ENCODE data around the gene TMEM61. TPM values are rescaled to one million over a fixed set of nuclear protein-coding genes. Genes with fewer than 3 reads are reported as not detected.
"Not testable (repeated sequence)": the region's sequence is repeated elsewhere in the genome, so short reads cannot be mapped to it uniquely, and the experiment has no call there.

Gene TMEM61
- total RNA-seq, 1 experiment from 2014 or later, result 0.95 TPM

- BruUV-seq (replicated peaks), result no TSS peak
- Histone ChIP-seq H3K9me3 (ENCODE audit: low read length) (no peaks in the 10 kb centered on the region), H3K4me2 (ENCODE audit: low read length) (peak overlapping the region; percentile 37; the same call in 1 of the 2 replicates), H4K20me1 (ENCODE audit: low read length) (no peaks in the 10 kb centered on the region), H3K4me1 (ENCODE audit: insufficient read depth, low read length) (peaks cover 25% of the 10 kb centered on the region), H3F3A (ENCODE audit: low read length, unreplicated experiment) (no peaks in the 10 kb centered on the region), H3K27me3 (ENCODE audit: low read length) (no peaks in the 10 kb centered on the region), H2AFZ (ENCODE audit: low read length) (no peak overlapping the region), H3K36me3 (ENCODE audit: low read depth, low read length) (no peaks in the 10 kb centered on the region), H3K9ac (ENCODE audit: low read length) (no peak overlapping the region), H3K79me2 (ENCODE audit: low read length) (no peaks in the 10 kb centered on the region), H3K4me3 (ENCODE audit: low read length) (no peak overlapping the region), H3K9me2 (replicated peaks; ENCODE audit: low read length) (no peaks in the 10 kb centered on the region), H3K27ac (ENCODE audit: low read length) (peak overlapping the region; percentile 55)
- CTCF ChIA-PET, result interaction anchor here (0.6 to 0.7 kb wide), 4 partner anchors 49 to 263 kb away, joined by 4 to 9 read pairs (median 6); no protein-coding TSS in a partner anchor
- peak; percentile 97 for ATAC-seq
- intact Hi-C loops (cut with micrococcal nuclease), result loop anchor here (1.0 kb wide), 1 partner anchor 53 kb away; no protein-coding TSS in a partner anchor
- TF ChIP-seq EZH2phosphoT487 (IDR thresholded peaks at IDR 0.05; ENCODE audit: borderline replicate concordance, low read length), result no peak
- TF ChIP-seq EZH2 (IDR thresholded peaks at IDR 0.05; ENCODE audit: low read length, unreplicated experiment), result no peak
- TF ChIP-seq CTCF (conservative IDR thresholded peaks at IDR 0.05; ENCODE audit: low read depth, low read length), result no peak
- peak; percentile 89 for DNase-seq
- POLR2A ChIA-PET (ENCODE audit: unreplicated experiment), result interaction anchor here (0.7 kb wide), 1 partner anchor 10 kb away, joined by 7 read pairs; no protein-coding TSS in a partner anchor
Measured at GRCh38 chr1:54934869-54935268, 45.6 kb upstream of the TMEM61 start.

- H3K9ac ChIP-seq (ENCODE audit: low read length), result no peak overlapping the region
- peaks cover 31% of the 10 kb centered on the region for H3K4me1 ChIP-seq (ENCODE audit: insufficient read depth, low read length)
- POLR2A ChIA-PET (ENCODE audit: unreplicated experiment), result no interaction called here
- no peaks in the 10 kb centered on the region for H3F3A ChIP-seq (ENCODE audit: low read length, unreplicated experiment)
- no peak overlapping the region for H3K4me3 ChIP-seq (ENCODE audit: low read length)
- intact Hi-C loops (cut with micrococcal nuclease), result no loop called here
- no peak overlapping the region for H3K27ac ChIP-seq (ENCODE audit: low read length)
- H3K36me3 ChIP-seq (ENCODE audit: low read depth, low read length), result no peaks in the 10 kb centered on the region
- H4K20me1 ChIP-seq (ENCODE audit: low read length), result no peaks in the 10 kb centered on the region
- no peaks in the 10 kb centered on the region for H3K27me3 ChIP-seq (ENCODE audit: low read length)
- no TSS peak for BruUV-seq (replicated peaks)
- DNase-seq, result no peak
- H3K9me2 ChIP-seq (replicated peaks; ENCODE audit: low read length), result no peaks in the 10 kb centered on the region
- ATAC-seq, result no peak
- CTCF ChIA-PET, result no interaction called here
- H3K79me2 ChIP-seq (ENCODE audit: low read length), result no peaks in the 10 kb centered on the region
- no peak overlapping the region for H3K4me2 ChIP-seq (ENCODE audit: low read length)
- TF ChIP-seq EZH2phosphoT487 (IDR thresholded peaks at IDR 0.05; ENCODE audit: borderline replicate concordance, low read length) (no peak), EZH2 (IDR thresholded peaks at IDR 0.05; ENCODE audit: low read length, unreplicated experiment) (no peak), CTCF (conservative IDR thresholded peaks at IDR 0.05; ENCODE audit: low read depth, low read length) (no peak)
- H2AFZ ChIP-seq (ENCODE audit: low read length), result no peak overlapping the region
- no peaks in the 10 kb centered on the region for H3K9me3 ChIP-seq (ENCODE audit: low read length)
Measured at GRCh38 chr1:54936791-54937190, 43.6 kb upstream of the TMEM61 start.

- intact Hi-C loops (cut with micrococcal nuclease), result no loop called here
- Histone ChIP-seq H3K27me3 (ENCODE audit: low read length) (no peaks in the 10 kb centered on the region), H3K79me2 (ENCODE audit: low read length) (no peaks in the 10 kb centered on the region), H2AFZ (ENCODE audit: low read length) (peak overlapping the region; percentile 27; the same call in 1 of the 2 replicates), H3K27ac (ENCODE audit: low read length) (no peak overlapping the region), H3K9me2 (replicated peaks; ENCODE audit: low read length) (no peaks in the 10 kb centered on the region), H3K36me3 (ENCODE audit: low read depth, low read length) (no peaks in the 10 kb centered on the region), H3K4me3 (ENCODE audit: low read length) (no peak overlapping the region), H3F3A (ENCODE audit: low read length, unreplicated experiment) (no peaks in the 10 kb centered on the region), H3K4me2 (ENCODE audit: low read length) (0 out of 2 replicates have a peak overlapping the region, but pooled peaks have one; percentile 3), H3K9me3 (ENCODE audit: low read length) (no peaks in the 10 kb centered on the region), H4K20me1 (ENCODE audit: low read length) (no peaks in the 10 kb centered on the region), H3K9ac (ENCODE audit: low read length) (no peak overlapping the region), H3K4me1 (ENCODE audit: insufficient read depth, low read length) (peaks cover 31% of the 10 kb centered on the region)
- ChIA-PET POLR2A (ENCODE audit: unreplicated experiment) (no interaction called here), CTCF (no interaction called here)
- DNase-seq (peak; percentile 48), ATAC-seq (no peak)
- BruUV-seq (replicated peaks), result no TSS peak
- no peak for TF ChIP-seq EZH2 (IDR thresholded peaks at IDR 0.05; ENCODE audit: low read length, unreplicated experiment)
- no peak for TF ChIP-seq EZH2phosphoT487 (IDR thresholded peaks at IDR 0.05; ENCODE audit: borderline replicate concordance, low read length)
- no peak for TF ChIP-seq CTCF (conservative IDR thresholded peaks at IDR 0.05; ENCODE audit: low read depth, low read length)
Measured at GRCh38 chr1:54937469-54937868, 43.0 kb upstream of the TMEM61 start.

- H3K4me3 ChIP-seq (ENCODE audit: low read length); H3K9me3 ChIP-seq (ENCODE audit: low read length); ATAC-seq; intact Hi-C loops (cut with micrococcal nuclease); POLR2A ChIA-PET (ENCODE audit: unreplicated experiment); H3K27me3 ChIP-seq (ENCODE audit: low read length); H3K9ac ChIP-seq (ENCODE audit: low read length); H3K36me3 ChIP-seq (ENCODE audit: low read depth, low read length); H3K79me2 ChIP-seq (ENCODE audit: low read length); H3K4me2 ChIP-seq (ENCODE audit: low read length); H2AFZ ChIP-seq (ENCODE audit: low read length); H3F3A ChIP-seq (ENCODE audit: low read length, unreplicated experiment); H3K9me2 ChIP-seq (replicated peaks; ENCODE audit: low read length); CTCF ChIA-PET; H4K20me1 ChIP-seq (ENCODE audit: low read length); H3K27ac ChIP-seq (ENCODE audit: low read length); DNase-seq; BruUV-seq (replicated peaks): not testable (repeated sequence)
- H3K4me1 ChIP-seq (ENCODE audit: insufficient read depth, low read length), result peaks cover 31% of the 10 kb centered on the region
Measured at GRCh38 chr1:54938955-54939354, 41.5 kb upstream of the TMEM61 start.

Data from PC-3 (cell line).